Neural crest cell (in vitro differentiated cells): ENCODE measurements around the gene ZNF169. TPM values are rescaled to one million over a fixed set of nuclear protein-coding genes. Genes with fewer than 3 reads are reported as not detected.
A peak's percentile ranks its signal among the peaks of the same experiment; 100 is the strongest.

ENCODE experiments used
- DNase-seq: peaks from one replicate; pipeline ENCODE4 v3.0.0; 2021; ENCODE audit warnings: low read depth, mixed read lengths, low spot score
- H3K27ac Mint-ChIP-seq: one replicate; pipeline ENCODE4 v1.8.0; 2021; ENCODE audit warnings: mild to moderate bottlenecking, mixed read lengths; ENCODE audit not compliant: unreplicated experiment
- H3K27me3 Mint-ChIP-seq: 2 replicates; pipeline ENCODE4 v1.8.0; 2021; ENCODE audit warnings: low read depth, mild to moderate bottlenecking, mixed read lengths
- H3K36me3 Mint-ChIP-seq: 2 replicates; pipeline ENCODE4 v1.8.0; 2021; ENCODE audit warnings: low read depth, mild to moderate bottlenecking, mixed read lengths
- H3K4me1 Mint-ChIP-seq: 2 replicates; pipeline ENCODE4 v1.8.0; 2021; ENCODE audit warnings: mixed read lengths
- H3K4me3 Mint-ChIP-seq: one replicate; pipeline ENCODE4 v1.8.0; 2021; ENCODE audit warnings: mild to moderate bottlenecking, mixed read lengths
- H3K9me3 Mint-ChIP-seq: 2 replicates; pipeline ENCODE4 v1.8.0; 2021; ENCODE audit warnings: mixed read lengths
- CTCF ChIP-seq: fragments of 200-600 bp; sonication (generic); conservative IDR thresholded peaks from 2 replicates; pipeline ENCODE4 v1.5.0; 2021; ENCODE audit warnings: antibody characterized with exemption, mild to moderate bottlenecking
- total RNA-seq: library from RNA; stranded (reverse); gene quantifications from 2 replicates; pipeline ENCODE4 v1.2.1, GENCODE V29; 2021

The ZNF169 gene
- total RNA-seq, 1 donor from 2014 or later, result 5.9 TPM

GRCh38 chr9:94277885-94278536 lies 18.9 kb downstream of the ZNF169 start:
- no peak for TF ChIP-seq CTCF
- Mint-ChIP-seq H3K27me3 (no peaks in the 10 kb centered on the region), H3K4me3 (no peak overlapping the region), H3K4me1 (no peaks in the 10 kb centered on the region), H3K9me3 (peaks cover 8% of the 10 kb centered on the region), H3K36me3 (peaks cover 56% of the 10 kb centered on the region), H3K27ac (no peak overlapping the region)
- no peak for DNase-seq

GRCh38 chr9:94280409-94280989 lies 21.4 kb downstream of the ZNF169 start:
- Mint-ChIP-seq H3K36me3 (peaks cover 52% of the 10 kb centered on the region), H3K27ac (no peak overlapping the region), H3K4me1 (no peaks in the 10 kb centered on the region), H3K9me3 (peaks cover 6% of the 10 kb centered on the region), H3K4me3 (no peak overlapping the region), H3K27me3 (no peaks in the 10 kb centered on the region)
- TF ChIP-seq CTCF, result no peak
- no peak for DNase-seq

GRCh38 chr9:94281101-94281500 lies 22.0 kb downstream of the ZNF169 start:
- Mint-ChIP-seq H3K4me3 (no peak overlapping the region), H3K27ac (no peak overlapping the region), H3K4me1 (no peaks in the 10 kb centered on the region), H3K36me3 (peaks cover 51% of the 10 kb centered on the region), H3K27me3 (no peaks in the 10 kb centered on the region), H3K9me3 (peaks cover 5% of the 10 kb centered on the region)
- no peak for TF ChIP-seq CTCF
- no peak for DNase-seq

DNA sequence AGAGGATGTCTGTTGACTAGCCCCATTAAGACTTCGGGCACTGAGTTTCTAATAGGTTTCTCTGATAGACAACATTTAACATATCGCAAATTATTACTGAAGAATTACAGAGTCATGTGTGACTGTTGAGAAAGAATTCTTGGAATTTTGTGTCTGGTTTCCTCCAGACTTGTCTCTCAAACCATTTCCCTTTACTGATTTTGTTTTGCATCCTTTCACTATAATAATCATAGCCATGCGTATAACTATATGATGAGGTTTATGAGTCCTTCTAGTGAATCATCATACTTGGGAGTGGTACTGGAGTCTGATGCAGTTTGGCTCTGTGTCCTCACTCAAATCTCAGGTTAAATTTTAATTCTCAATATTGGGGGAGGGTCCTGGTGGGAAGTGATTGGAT lies 27.0 kb downstream of the ZNF169 start:
- DNase-seq, result no peak
- H3K27me3 Mint-ChIP-seq, result no peaks in the 10 kb centered on the region
- no peak overlapping the region for H3K4me3 Mint-ChIP-seq
- H3K4me1 Mint-ChIP-seq, result no peaks in the 10 kb centered on the region
- peak overlapping the region; percentile 59 for H3K27ac Mint-ChIP-seq
- TF ChIP-seq CTCF, result no peak
- peaks cover 25% of the 10 kb centered on the region for H3K36me3 Mint-ChIP-seq
- no peaks in the 10 kb centered on the region for H3K9me3 Mint-ChIP-seq

DNA sequence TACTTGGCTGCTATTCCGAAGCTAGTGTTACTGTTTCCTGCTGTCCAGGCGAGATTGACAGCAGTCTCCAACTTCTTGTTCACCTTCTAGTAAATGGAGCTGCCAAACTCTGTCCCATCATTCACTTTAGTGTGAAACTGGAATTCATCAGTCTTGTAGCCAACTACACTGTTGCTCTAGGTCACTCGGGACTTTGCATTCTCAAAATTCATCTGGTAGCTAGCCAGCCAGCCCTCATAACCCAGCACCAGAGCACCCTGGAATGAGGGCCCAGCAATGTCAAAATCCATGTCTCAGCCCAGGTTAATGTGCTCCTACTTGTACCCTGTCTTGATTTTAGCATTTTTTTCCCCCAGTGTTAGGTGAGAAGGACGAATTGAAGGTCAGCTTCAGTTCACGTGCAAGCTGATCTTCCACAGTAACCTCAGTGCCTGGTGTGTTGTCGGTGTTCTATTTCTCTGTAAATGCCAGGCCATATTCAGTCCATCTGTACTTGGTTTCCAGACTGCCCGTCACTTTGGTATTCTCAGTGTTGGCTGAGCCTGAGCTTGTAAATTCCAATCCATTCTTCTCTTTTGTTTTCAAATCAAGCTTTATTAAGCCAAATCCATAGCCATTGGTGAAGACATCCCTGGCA lies 28.9 kb downstream of the ZNF169 start:
- DNase-seq, result no peak
- Mint-ChIP-seq H3K4me1 (no peaks in the 10 kb centered on the region), H3K27ac (no peak overlapping the region), H3K36me3 (peaks cover 19% of the 10 kb centered on the region), H3K4me3 (no peak overlapping the region), H3K9me3 (no peaks in the 10 kb centered on the region), H3K27me3 (no peaks in the 10 kb centered on the region)
- TF ChIP-seq CTCF, result no peak
